ENCODE measurements around the gene ZNF189.
"Not testable (repeated sequence)": the region's sequence is repeated elsewhere in the genome, so short reads cannot be mapped to it uniquely, and the experiment has no call there.

ZNF189 gene

GRCh38 chr9:101381118-101381517 is 17.5 kb upstream of the ZNF189 start:
- DNase-seq, result no peak

GRCh38 chr9:101381833-101382342 is 16.8 kb upstream of the ZNF189 start:
- no peak for DNase-seq

- no peak for DNase-seq
Measured at GRCh38 chr9:101383361-101383760, 15.3 kb upstream of the ZNF189 start.

- not testable (repeated sequence) for DNase-seq
Measured at GRCh38 chr9:101384873-101385536, 13.6 kb upstream of the ZNF189 start, which contains the start of gene BAAT. TSS of gene BAAT (minus strand) at chr9:101385006. CDS start at chr9:101371404, 13,602 bp downstream.

- DNase-seq, result peak; percentile 45 to 71
Measured at GRCh38 chr9:101387871-101388506, 10.7 kb upstream of the ZNF189 start.

- peak in 1 of 2 experiments; percentile 41 for DNase-seq
Measured at GRCh38 chr9:101388507-101388993, 10.1 kb upstream of the ZNF189 start.

GRCh38 chr9:101393135-101393534 is 5.5 kb upstream of the ZNF189 start:
- no peak for DNase-seq

GRCh38 chr9:101394687-101395086 is 4.0 kb upstream of the ZNF189 start:
- no peak for DNase-seq

- DNase-seq, result peak in 1 of 2 experiments; percentile 20
Measured at GRCh38 chr9:101397746-101398067, 944 bp upstream of the ZNF189 start.

- no peak for DNase-seq
Measured at GRCh38 chr9:101398930-101399642, 435 bp downstream of the ZNF189 start.

- DNase-seq, result peak in 1 of 2 experiments; percentile 19
Measured at GRCh38 chr9:101399643-101399970, 956 bp downstream of the ZNF189 start.

GRCh38 chr9:101400120-101400519 is 1.5 kb downstream of the ZNF189 start:
- peak; percentile 13 to 22 for DNase-seq

- DNase-seq, result peak in 1 of 2 experiments; percentile 12
Measured at GRCh38 chr9:101403516-101404285, 5.0 kb downstream of the ZNF189 start.

GRCh38 chr9:101408374-101409078 is 9.9 kb downstream of the ZNF189 start:
- no peak for DNase-seq

- DNase-seq, result no peak
Measured at GRCh38 chr9:101409079-101409477, 10.4 kb downstream of the ZNF189 start.

GRCh38 chr9:101414839-101415238 is 16.2 kb downstream of the ZNF189 start:
- DNase-seq, result no peak

GRCh38 chr9:101415578-101415977 is 16.9 kb downstream of the ZNF189 start:
- DNase-seq, result no peak

GRCh38 chr9:101417389-101417788 is 18.7 kb downstream of the ZNF189 start:
- DNase-seq, result no peak

GRCh38 chr9:101417977-101418376 is 19.3 kb downstream of the ZNF189 start:
- no peak for DNase-seq

- DNase-seq, result no peak
Measured at GRCh38 chr9:101418518-101419430, 20.1 kb downstream of the ZNF189 start.

GRCh38 chr9:101419863-101420262 is 21.2 kb downstream of the ZNF189 start:
- DNase-seq, result no peak

Measured in Kasumi-1 (cell line).